Mucosa of descending colon (tissue), 3 donors: ENCODE data around the gene OR4F6. TPM values are rescaled to one million over a fixed set of nuclear protein-coding genes. Genes with fewer than 3 reads are reported as not detected.

Source experiments
- ATAC-seq: fragments of 200-7000 bp; cut with Tn5 transposase; one replicate; pipeline ENCODE4 v1.9.1; 2020; ENCODE audit warnings: mild to moderate bottlenecking, moderate library complexity
- DNase-seq, 3 donors: peaks; one replicate each; pipeline ENCODE4 v3.0.0-alpha.2; 2020
- H3K36me3 ChIP-seq: fragments of 200-600 bp; one replicate; pipeline ENCODE4 v1.8.0; 2021; ENCODE audit warnings: low read depth, mild to moderate bottlenecking
- H3K4me1 ChIP-seq: fragments of 200-600 bp; one replicate; pipeline ENCODE4 v1.8.0; 2021; ENCODE audit warnings: low read depth, mild to moderate bottlenecking
- H3K4me3 ChIP-seq: fragments of 200-600 bp; one replicate; pipeline ENCODE4 v1.8.0; 2021; ENCODE audit warnings: mild to moderate bottlenecking
- H3K9me3 ChIP-seq: fragments of 200-600 bp; one replicate; pipeline ENCODE4 v1.8.0; 2021; ENCODE audit warnings: mild to moderate bottlenecking
- intact Hi-C, 2 donors: fragments of 100-400 bp; cut with DNase I in 1 of 2; cut with micrococcal nuclease in 1 of 2; formaldehyde crosslinking; loops; one replicate each; pipeline versions ENCODE4 v1.11.0 to v1.11.1; 2022; cut with DNase I, micrococcal nuclease
- total RNA-seq, 3 donors: library from RNA; stranded (reverse); fragmentation: NEBNext Ultra II Directional in 2 of 3; extraction: Animal tissue kit (Norgen Biotek cat#: 25700) in 2 of 3; gene quantifications; one replicate each; pipeline versions ENCODE4 v1.2.1 to v1.2.4, GENCODE V29; 2021 to 2023
- TF ChIP-seq, protein P1 (sequence below): fragments of 200-600 bp; IDR thresholded peaks from one replicate; pipeline ENCODE4 v1.8.0; 2022; ENCODE audit warnings: antibody characterized with exemption, mild to moderate bottlenecking
- donor health status: DM: no; HTN: no; CAD: no; lungs with moderate emphysema.
- donor health status: DM: no; HTN: no; CAD: no.
- donor health status: DM: no; HTN: yes; CAD: no.

The OR4F6 gene
- total RNA-seq, 3 donors from 2014 or later: not detected

DNA sequence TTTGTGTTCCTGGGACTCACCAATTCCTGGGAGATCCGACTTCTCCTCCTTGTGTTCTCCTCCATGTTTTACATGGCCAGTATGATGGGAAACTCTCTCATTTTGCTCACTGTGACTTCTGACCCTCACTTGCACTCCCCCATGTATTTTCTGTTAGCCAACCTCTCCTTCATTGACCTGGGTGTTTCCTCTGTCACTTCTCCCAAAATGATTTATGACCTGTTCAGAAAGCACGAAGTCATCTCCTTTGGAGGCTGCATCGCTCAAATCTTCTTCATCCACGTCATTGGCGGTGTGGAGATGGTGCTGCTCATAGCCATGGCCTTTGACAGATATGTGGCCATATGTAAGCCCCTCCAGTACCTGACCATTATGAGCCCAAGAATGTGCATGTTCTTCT, 25.5 kb downstream of the OR4F6 start:
- TF ChIP-seq, protein P1, sequence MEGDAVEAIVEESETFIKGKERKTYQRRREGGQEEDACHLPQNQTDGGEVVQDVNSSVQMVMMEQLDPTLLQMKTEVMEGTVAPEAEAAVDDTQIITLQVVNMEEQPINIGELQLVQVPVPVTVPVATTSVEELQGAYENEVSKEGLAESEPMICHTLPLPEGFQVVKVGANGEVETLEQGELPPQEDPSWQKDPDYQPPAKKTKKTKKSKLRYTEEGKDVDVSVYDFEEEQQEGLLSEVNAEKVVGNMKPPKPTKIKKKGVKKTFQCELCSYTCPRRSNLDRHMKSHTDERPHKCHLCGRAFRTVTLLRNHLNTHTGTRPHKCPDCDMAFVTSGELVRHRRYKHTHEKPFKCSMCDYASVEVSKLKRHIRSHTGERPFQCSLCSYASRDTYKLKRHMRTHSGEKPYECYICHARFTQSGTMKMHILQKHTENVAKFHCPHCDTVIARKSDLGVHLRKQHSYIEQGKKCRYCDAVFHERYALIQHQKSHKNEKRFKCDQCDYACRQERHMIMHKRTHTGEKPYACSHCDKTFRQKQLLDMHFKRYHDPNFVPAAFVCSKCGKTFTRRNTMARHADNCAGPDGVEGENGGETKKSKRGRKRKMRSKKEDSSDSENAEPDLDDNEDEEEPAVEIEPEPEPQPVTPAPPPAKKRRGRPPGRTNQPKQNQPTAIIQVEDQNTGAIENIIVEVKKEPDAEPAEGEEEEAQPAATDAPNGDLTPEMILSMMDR: no peak
- no peak for ATAC-seq
- intact Hi-C loops: no loop called here

DNA sequence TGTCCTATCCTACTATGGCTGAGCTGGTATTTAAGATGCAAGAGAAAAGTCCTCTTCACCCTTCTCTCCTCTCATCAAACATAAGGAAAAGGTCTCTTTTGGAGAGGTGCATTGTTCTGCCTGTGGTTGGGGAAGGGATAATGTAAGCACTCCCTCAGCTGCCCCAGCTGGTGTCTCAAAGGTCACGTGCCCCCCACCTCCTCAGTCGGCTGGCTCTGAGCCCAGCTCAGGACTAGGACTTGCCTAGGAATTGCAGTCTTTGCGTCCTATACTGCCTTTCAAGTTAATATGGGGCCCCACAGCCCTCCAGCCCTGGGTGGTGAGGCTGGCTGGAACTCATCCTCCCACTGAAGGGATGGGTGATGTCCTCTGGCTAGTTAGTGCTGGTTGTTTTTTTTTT, 38.3 kb downstream of the OR4F6 start:
- no peak for DNase-seq

More for the DNA sequence above, 25.5 kb downstream of the OR4F6 start:
- no peaks in the 10 kb centered on the region for H3K9me3 ChIP-seq
- DNase-seq: no peak
- H3K4me1 ChIP-seq: no peaks in the 10 kb centered on the region
- no peak overlapping the region for H3K4me3 ChIP-seq
- H3K36me3 ChIP-seq: no peaks in the 10 kb centered on the region

DNA sequence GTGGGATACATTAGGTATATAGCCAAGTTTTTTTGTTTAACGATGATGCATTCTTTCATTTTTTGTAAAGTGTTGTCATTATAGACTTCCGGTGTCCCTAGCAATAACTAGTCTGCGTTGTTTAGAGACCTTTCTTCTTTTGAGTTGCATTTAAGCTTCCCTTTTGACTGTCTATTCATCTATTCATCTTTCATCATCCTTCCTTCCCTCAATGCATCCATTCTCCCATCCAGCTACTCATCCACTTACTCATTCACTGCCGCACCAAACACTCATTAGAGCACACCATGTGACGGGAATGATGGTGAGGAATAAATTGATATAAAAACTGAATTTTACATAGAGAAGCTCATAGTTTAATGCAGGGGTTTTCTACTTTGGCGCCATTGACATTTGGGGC, 41.6 kb downstream of the OR4F6 start:
- TF ChIP-seq, protein P1: no peak
- no peaks in the 10 kb centered on the region for H3K9me3 ChIP-seq
- H3K4me3 ChIP-seq: no peak overlapping the region
- H3K4me1 ChIP-seq: no peaks in the 10 kb centered on the region
- no peak for ATAC-seq
- DNase-seq: no peak
- no peaks in the 10 kb centered on the region for H3K36me3 ChIP-seq
- intact Hi-C loops: no loop called here

More for the DNA sequence above, 38.3 kb downstream of the OR4F6 start:
- TF ChIP-seq, protein P1: no peak
- no peak for ATAC-seq
- Histone ChIP-seq H3K4me3 (no peak overlapping the region), H3K4me1 (no peaks in the 10 kb centered on the region), H3K36me3 (no peaks in the 10 kb centered on the region), H3K9me3 (no peaks in the 10 kb centered on the region)
- intact Hi-C loops: no loop called here

DNA sequence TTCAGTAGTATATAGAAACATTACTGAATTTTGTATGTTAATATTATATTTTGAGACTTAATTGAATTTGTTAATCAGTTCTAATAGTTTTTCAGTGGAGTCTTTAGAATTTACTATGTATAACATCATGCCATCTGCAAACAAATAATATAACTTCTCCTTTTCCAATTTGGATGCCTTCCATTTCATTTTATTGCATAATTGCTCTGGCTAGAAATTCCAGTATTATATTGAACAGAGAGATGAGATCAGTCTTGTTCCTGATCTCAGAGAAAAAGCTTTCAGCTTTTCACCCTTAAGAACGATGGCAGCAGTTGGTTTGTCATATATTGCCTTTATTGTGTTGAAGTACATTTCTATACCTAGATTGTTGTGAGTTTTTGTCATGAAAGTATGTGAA, 49.0 kb downstream of the OR4F6 start:
- intact Hi-C loops: no loop called here
- H3K36me3 ChIP-seq: no peaks in the 10 kb centered on the region
- TF ChIP-seq, protein P1: no peak
- H3K4me1 ChIP-seq: no peaks in the 10 kb centered on the region
- no peaks in the 10 kb centered on the region for H3K9me3 ChIP-seq
- H3K4me3 ChIP-seq: no peak overlapping the region
- peak; percentile 63 for ATAC-seq
- no peak for DNase-seq

Other genes with a start within 250 kb of the OR4F6 start
- gene TM2D3, start 151.1 kb upstream of the OR4F6 start, total RNA-seq: 10 to 100 TPM; 30.9 to 54.0 (median 35.8) TPM
- 10 to 100 TPM in 1 of 3 donors, 1 to 10 TPM in 2; 7.3 to 22.6 (median 9.2) TPM for gene TARS3, start 79.0 kb upstream of the OR4F6 start, total RNA-seq
- gene OR4F15, start 8.7 kb downstream of the OR4F6 start, total RNA-seq: not detected